ENCODE results near the gene SPTLC1. TPM values are rescaled to one million over a fixed set of nuclear protein-coding genes. Genes with fewer than 3 reads are reported as not detected.

SPTLC1 gene
- total and polyA plus RNA-seq, 2 of the 8 experiments (the other 6 are each of a cell fraction or from before 2014, with no cell fraction given), result 34.2 to 62.1 TPM

GRCh38 chr9:92122800-92123199 is 7.6 kb upstream of the SPTLC1 start:
- Histone ChIP-seq H3K27ac (ENCODE audit: low read depth, low read length) (no peak overlapping the region), H3K14ac (ENCODE audit: insufficient read length) (no peak overlapping the region), H3K4me2 (ENCODE audit: insufficient read depth in 1 of 2, low read depth in 2 of 2, low read length in 2 of 2) (no peak overlapping the region), H3K4me3 (ENCODE audit: extremely low read depth in 1 of 4, insufficient read depth in 2 of 4, low read depth in 3 of 4, low read length in 4 of 4) (no peak overlapping the region), H3K4me1 (replicated peaks in 1 of 4; ENCODE audit: control insufficient read depth in 3 of 4, insufficient read depth in 4 of 4, low read length in 3 of 4) (no peaks in the 10 kb centered on the region; a peak in 1 of 7 replicates), H3K9me3 (ENCODE audit: insufficient read depth in 2 of 2, low read depth in 1 of 2, low read length in 1 of 2) (no peaks in the 10 kb centered on the region), H2BK5ac (ENCODE audit: low read depth, low read length) (no peak overlapping the region), H2BK120ac (replicated peaks; ENCODE audit: low read depth, low read length) (no peak overlapping the region), H2AFZ (ENCODE audit: low read length) (no peak overlapping the region), H2BK20ac (ENCODE audit: low read length) (no peak overlapping the region), H3K79me2 (ENCODE audit: control insufficient read depth in 1 of 2, insufficient read depth in 2 of 2, low read length in 2 of 2) (no peaks in the 10 kb centered on the region), H2AK5ac (ENCODE audit: low read depth, low read length) (no peak overlapping the region), H2BK15ac (ENCODE audit: low read length) (no peak overlapping the region), H3K23ac (ENCODE audit: insufficient read length) (no peak overlapping the region), H4K20me1 (replicated peaks in 1 of 2; ENCODE audit: control insufficient read depth in 1 of 2, insufficient read depth in 2 of 2, low read length in 2 of 2) (no peaks in the 10 kb centered on the region), H3K79me1 (ENCODE audit: low read depth, low read length) (no peaks in the 10 kb centered on the region), H3K4ac (replicated peaks; ENCODE audit: insufficient read length, low read depth, low read length) (no peak overlapping the region), H3K18ac (ENCODE audit: extremely low read depth, low read length) (no peak overlapping the region), H3K36me3 (ENCODE audit: control insufficient read depth in 2 of 4, insufficient read depth in 4 of 4, low read length in 3 of 4) (no peaks in the 10 kb centered on the region), H2BK12ac (ENCODE audit: low read depth, low read length) (no peak overlapping the region), H4K5ac (ENCODE audit: insufficient read length, low read depth, low read length) (no peak overlapping the region), H4K91ac (replicated peaks; ENCODE audit: insufficient read length, low read length) (no peak overlapping the region), H3K9ac (replicated peaks in 1 of 4; ENCODE audit: extremely low read depth in 1 of 4, low read depth in 3 of 4, low read length in 3 of 4) (no peak overlapping the region), H4K8ac (ENCODE audit: extremely low read depth, insufficient read depth, low read length) (peak overlapping the region; percentile 35; the same call in 1 of the 2 replicates), H3K56ac (replicated peaks; ENCODE audit: insufficient read length, low read depth, low read length) (no peak overlapping the region), H3K23me2 (ENCODE audit: low read depth, low read length) (no peaks in the 10 kb centered on the region), H3K27me3 (replicated peaks in 1 of 4; ENCODE audit: control insufficient read depth in 3 of 4, extremely low read depth in 1 of 4, insufficient read depth in 3 of 4, low read length in 3 of 4) (no peaks in the 10 kb centered on the region; a peak in 2 of 7 replicates)
- DNase-seq (ENCODE audit: low read depth in 1 of 2, low spot score in 2 of 2), result no peak
- CTCF ChIA-PET (ENCODE audit: partially characterized antibody), result interaction anchor here (0.5 to 3.0 kb wide), 5 partner anchors 16 to 364 kb away, joined by 3 to 17 read pairs (median 3); no protein-coding TSS in a partner anchor
- no peak for TF ChIP-seq BACH1 (IDR thresholded peaks at IDR 0.05; ENCODE audit: low read length)
- TF ChIP-seq EP300 (IDR thresholded peaks at IDR 0.05; ENCODE audit: borderline replicate concordance in 1 of 2, low read depth in 2 of 2, low read length in 2 of 2), result no peak
- TF ChIP-seq SP2 (IDR thresholded peaks at IDR 0.05; ENCODE audit: low read length), result no peak
- TF ChIP-seq EGR1 (IDR thresholded peaks at IDR 0.05; ENCODE audit: borderline replicate concordance, low read depth, low read length), result no peak
- no peak for TF ChIP-seq NRF1 (IDR thresholded peaks at IDR 0.05; ENCODE audit: low read depth, low read length)
- no peak for TF ChIP-seq POLR2A (IDR thresholded peaks at IDR 0.05; ENCODE audit: control extremely low read depth in 1 of 2, low read depth in 2 of 2, low read length in 2 of 2)
- TF ChIP-seq MAFK (IDR thresholded peaks at IDR 0.05; ENCODE audit: low read depth, low read length), result no peak
- POLR2A ChIA-PET (ENCODE audit: partially characterized antibody), result interaction anchor here (1.1 to 1.4 kb wide), 2 partner anchors 9 to 10 kb away, joined by 3 read pairs; no protein-coding TSS in a partner anchor
- 78% methylated on average over 8 of the region's 8 CpGs; no CpG with 5 or more reads in 1 of the 2 experiments for WGBS, 2 experiments (ENCODE audit: extremely low coverage in 1 of 2, insufficient coverage in 1 of 2, insufficient read length in 1 of 2, insufficient replicate concordance in 2 of 2, low coverage in 1 of 2, low lambda C conversion rate in 2 of 2, missing lambda C conversion rate in 1 of 2)
- FAIRE-seq, result no peak
